OCI-LY7 (cell line): ENCODE measurements around the gene MYO16. TPM values are rescaled to one million over a fixed set of nuclear protein-coding genes. Genes with fewer than 3 reads are reported as not detected.

ENCODE experiments used
- BruUV-seq: library from RNA; stranded (reverse); fragments of 400-500 nt; replicated peaks from 2 replicates; lab custom pipeline; 2021; lab: Mats Ljungman, UMichigan
- CTCF ChIA-PET: fragments of 300-600 bp; sonication (Branson Sonifier 250); formaldehyde crosslinking; loops from one replicate; lab custom pipeline; 2022; ENCODE audit warnings: antibody characterized with exemption; ENCODE audit not compliant: unreplicated experiment; lab: Charles Lee
- POLR2A ChIA-PET: fragments of 300-600 bp; sonication (Branson Sonifier 250); formaldehyde crosslinking; loops from one replicate; lab custom pipeline; 2022; ENCODE audit warnings: antibody characterized with exemption; lab: Charles Lee
- DNase-seq: peaks from one replicate; pipeline ENCODE4 v3.0.0-alpha.2; 2015; ENCODE audit warnings: low spot score
- H2AFZ ChIP-seq: fragments of 200-600 bp; sonication (generic), shearing (Covaris generic); 2 replicates; pipeline ENCODE4 v1.6.1; 2014; ENCODE audit warnings: mild to moderate bottlenecking, antibody characterized with exemption, low read length, moderate library complexity
- H3K27ac ChIP-seq: fragments of 200-600 bp; sonication (generic); 2 replicates; pipeline ENCODE4 v1.5.1; 2014; ENCODE audit warnings: mixed run types, low read depth, mild to moderate bottlenecking, moderate library complexity, low read length, inconsistent platforms; ENCODE audit not compliant: poor library complexity, severe bottlenecking
- H3K36me3 ChIP-seq: fragments of 200-600 bp; sonication (generic); 2 replicates; pipeline ENCODE4 v1.6.1; 2014; ENCODE audit warnings: mild to moderate bottlenecking, antibody characterized with exemption, low read length, moderate library complexity, mixed read lengths; ENCODE audit not compliant: insufficient read depth
- H3K4me1 ChIP-seq: fragments of 200-600 bp; sonication (generic); 2 replicates; pipeline ENCODE4 v1.5.1; 2014; ENCODE audit warnings: mild to moderate bottlenecking, low read length; ENCODE audit not compliant: insufficient read depth, poor library complexity, severe bottlenecking
- H3K4me2 ChIP-seq: fragments of 200-600 bp; sonication (generic); 2 replicates; pipeline ENCODE4 v1.6.1; 2014; ENCODE audit warnings: mild to moderate bottlenecking, low read length
- H3K4me3 ChIP-seq: fragments of 200-600 bp; sonication (generic); 2 replicates; pipeline ENCODE4 v1.5.1; 2014; ENCODE audit warnings: mild to moderate bottlenecking, low read depth, low read length; ENCODE audit not compliant: poor library complexity, severe bottlenecking
- H3K79me2 ChIP-seq: fragments of 200-600 bp; sonication (generic); 2 replicates; pipeline ENCODE4 v1.6.1; 2016; ENCODE audit warnings: low read depth, mild to moderate bottlenecking, low read length, moderate library complexity, mixed read lengths; ENCODE audit not compliant: insufficient read depth
- H3K9me2 ChIP-seq: fragments of 200-600 bp; sonication (generic); 2 replicates; pipeline ENCODE4 v1.6.1; 2016; ENCODE audit warnings: mild to moderate bottlenecking, low read length, mixed read lengths; ENCODE audit not compliant: insufficient read depth
- H3K9me3 ChIP-seq: fragments of 200-600 bp; sonication (generic); 2 replicates; pipeline ENCODE4 v1.6.1; 2014; ENCODE audit warnings: mild to moderate bottlenecking, mixed run types, low read length, mixed read lengths
- H4K20me1 ChIP-seq: fragments of 200-600 bp; sonication (generic); 2 replicates; pipeline ENCODE4 v1.6.1; 2014; ENCODE audit warnings: mild to moderate bottlenecking, antibody characterized with exemption, low read length, moderate library complexity, mixed read lengths; ENCODE audit not compliant: insufficient read depth
- EZH2phosphoT487 ChIP-seq: fragments of 200-600 bp; sonication (generic); IDR thresholded peaks from 2 replicates; pipeline ENCODE4 v1.6.1; 2018; ENCODE audit warnings: low read depth, borderline replicate concordance, mild to moderate bottlenecking, mixed run types, antibody characterized with exemption, low read length, moderate library complexity, mixed read lengths
- intact Hi-C: fragments of 100-400 bp; cut with micrococcal nuclease; formaldehyde crosslinking; loops from one replicate; pipeline ENCODE4 v1.10.0; 2022; ENCODE audit not compliant: unreplicated experiment
- total RNA-seq, 2 experiments: library from RNA; depleted of rRNA in 1 of 2; stranded (reverse); fragments of >200 nt in 1 of 2; shearing (Covaris generic) in 1 of 2; gene quantifications; 2 replicates each; pipeline ENCODE4 v1.2.3, GENCODE V29; 2014 to 2022
- TF ChIP-seq, protein P1 (sequence below): fragments of 200-600 bp; sonication (generic); conservative IDR thresholded peaks from 2 replicates; pipeline ENCODE4 v1.5.1; 2014; ENCODE audit warnings: mild to moderate bottlenecking, antibody characterized with exemption, low read length, moderate library complexity, mixed read lengths

The MYO16 gene
- total RNA-seq, 2 experiments from 2014 or later: 0.06 TPM; not detected in 1

DNA sequence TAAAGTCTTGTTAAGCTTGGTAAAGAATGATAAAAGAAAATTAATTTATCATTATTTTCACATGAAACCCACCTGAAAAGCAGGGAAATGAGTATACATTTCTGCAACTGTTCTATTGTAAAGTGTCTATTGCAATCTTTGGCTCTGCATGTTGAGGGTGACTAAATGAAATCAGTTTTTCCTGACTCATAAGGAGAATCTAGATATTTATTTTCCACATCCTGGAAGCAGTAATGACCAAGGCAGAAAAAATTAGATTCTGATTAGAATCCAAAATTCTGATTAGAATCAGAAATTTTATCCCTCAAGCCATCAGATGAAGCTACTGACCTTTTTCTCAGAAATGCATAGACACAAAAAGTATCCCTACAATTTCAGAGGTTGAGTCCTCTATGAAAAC, 178.4 kb downstream of the MYO16 start:
- no peak for TF ChIP-seq EZH2phosphoT487
- TF ChIP-seq, protein P1, sequence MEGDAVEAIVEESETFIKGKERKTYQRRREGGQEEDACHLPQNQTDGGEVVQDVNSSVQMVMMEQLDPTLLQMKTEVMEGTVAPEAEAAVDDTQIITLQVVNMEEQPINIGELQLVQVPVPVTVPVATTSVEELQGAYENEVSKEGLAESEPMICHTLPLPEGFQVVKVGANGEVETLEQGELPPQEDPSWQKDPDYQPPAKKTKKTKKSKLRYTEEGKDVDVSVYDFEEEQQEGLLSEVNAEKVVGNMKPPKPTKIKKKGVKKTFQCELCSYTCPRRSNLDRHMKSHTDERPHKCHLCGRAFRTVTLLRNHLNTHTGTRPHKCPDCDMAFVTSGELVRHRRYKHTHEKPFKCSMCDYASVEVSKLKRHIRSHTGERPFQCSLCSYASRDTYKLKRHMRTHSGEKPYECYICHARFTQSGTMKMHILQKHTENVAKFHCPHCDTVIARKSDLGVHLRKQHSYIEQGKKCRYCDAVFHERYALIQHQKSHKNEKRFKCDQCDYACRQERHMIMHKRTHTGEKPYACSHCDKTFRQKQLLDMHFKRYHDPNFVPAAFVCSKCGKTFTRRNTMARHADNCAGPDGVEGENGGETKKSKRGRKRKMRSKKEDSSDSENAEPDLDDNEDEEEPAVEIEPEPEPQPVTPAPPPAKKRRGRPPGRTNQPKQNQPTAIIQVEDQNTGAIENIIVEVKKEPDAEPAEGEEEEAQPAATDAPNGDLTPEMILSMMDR: no peak
- ChIA-PET CTCF (no interaction called here), POLR2A (no interaction called here)

DNA sequence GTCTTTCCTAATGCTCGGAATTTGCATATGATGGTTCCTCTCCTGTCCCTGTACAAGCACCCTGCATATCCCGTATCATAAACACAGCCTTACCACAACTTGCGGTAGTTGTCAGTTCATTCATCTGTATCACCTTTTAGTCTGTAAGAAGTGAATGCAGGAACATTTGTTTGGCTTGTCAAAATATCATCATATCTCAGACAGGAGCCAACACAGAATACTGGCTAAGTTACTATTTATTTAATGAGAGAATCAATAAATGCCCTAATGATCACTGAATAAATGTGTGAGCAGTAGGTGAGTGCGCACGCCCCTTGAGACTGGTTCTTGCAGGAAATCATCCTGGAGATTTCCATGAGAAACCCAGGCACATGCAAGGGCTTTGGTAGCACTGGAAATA, 182.8 kb downstream of the MYO16 start:
- DNase-seq: no peak
- BruUV-seq: no TSS peak
- Histone ChIP-seq H3K9me3 (no peaks in the 10 kb centered on the region), H3K27ac (no peak overlapping the region), H3K36me3 (no peaks in the 10 kb centered on the region), H3K4me2 (no peak overlapping the region), H4K20me1 (no peaks in the 10 kb centered on the region), H3K4me3 (no peak overlapping the region), H3K9me2 (no peaks in the 10 kb centered on the region), H3K79me2 (no peaks in the 10 kb centered on the region), H3K4me1 (no peaks in the 10 kb centered on the region), H2AFZ (no peak overlapping the region)
- CTCF ChIA-PET: no interaction called here
- intact Hi-C loops: no loop called here
- POLR2A ChIA-PET: interaction anchor here (0.6 to 1.0 kb wide), 2 partner anchors 14 to 32 kb away, joined by 3 read pairs; no protein-coding TSS in a partner anchor
- TF ChIP-seq, protein P1: no peak
- no peak for TF ChIP-seq EZH2phosphoT487

More for the DNA sequence above, 178.4 kb downstream of the MYO16 start:
- H3K27ac ChIP-seq: no peak overlapping the region
- intact Hi-C loops: no loop called here
- H2AFZ ChIP-seq: no peak overlapping the region
- no peaks in the 10 kb centered on the region for H3K36me3 ChIP-seq
- no peak overlapping the region for H3K4me3 ChIP-seq
- no peaks in the 10 kb centered on the region for H3K79me2 ChIP-seq
- no peaks in the 10 kb centered on the region for H3K9me3 ChIP-seq
- BruUV-seq: no TSS peak
- DNase-seq: no peak
- H3K9me2 ChIP-seq: no peaks in the 10 kb centered on the region
- no peak overlapping the region for H3K4me2 ChIP-seq
- H4K20me1 ChIP-seq: no peaks in the 10 kb centered on the region
- no peaks in the 10 kb centered on the region for H3K4me1 ChIP-seq

DNA sequence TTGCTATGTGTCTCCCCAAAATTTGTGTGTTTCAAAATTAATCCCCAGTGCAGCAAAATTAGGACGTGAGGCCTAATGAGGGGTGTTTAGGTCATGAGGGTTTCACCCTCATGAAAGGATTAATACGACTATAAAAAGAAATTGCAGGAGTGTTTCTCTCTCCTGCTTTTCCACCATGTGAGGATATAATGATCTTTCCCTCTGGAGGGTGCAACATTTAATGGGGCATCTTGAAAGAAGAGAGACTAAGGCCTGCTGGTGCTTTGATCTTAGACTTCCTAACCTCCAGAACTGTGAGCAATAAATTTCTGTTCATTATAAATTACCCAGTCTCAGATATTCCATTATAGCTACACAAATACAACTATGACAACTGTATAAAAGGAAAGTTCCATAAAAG, 183.2 kb downstream of the MYO16 start:
- ChIA-PET POLR2A (interaction anchor here (1.0 kb wide), 1 partner anchor 33 kb away, joined by 3 read pairs; no protein-coding TSS in a partner anchor), CTCF (no interaction called here)
- no peak for TF ChIP-seq EZH2phosphoT487
- TF ChIP-seq, protein P1: no peak
- Histone ChIP-seq H2AFZ (no peak overlapping the region), H3K4me3 (no peak overlapping the region), H3K36me3 (no peaks in the 10 kb centered on the region), H3K27ac (no peak overlapping the region), H4K20me1 (no peaks in the 10 kb centered on the region), H3K4me1 (no peaks in the 10 kb centered on the region), H3K4me2 (no peak overlapping the region), H3K79me2 (no peaks in the 10 kb centered on the region), H3K9me2 (no peaks in the 10 kb centered on the region), H3K9me3 (no peaks in the 10 kb centered on the region)
- no peak for DNase-seq
- no TSS peak for BruUV-seq
- intact Hi-C loops: no loop called here
